OCI-LY3 (cell line): ENCODE results near the gene TPI1.
"Not testable (repeated sequence)": the region's sequence is repeated elsewhere in the genome, so short reads cannot be mapped to it uniquely, and the experiment has no call there.

ENCODE experiments used
- H2AFZ ChIP-seq: fragments of 200-600, 300-600 bp; shearing (Covaris generic); 2 replicates; pipeline ENCODE4 v1.6.0; 2014; ENCODE audit warnings: antibody characterized with exemption, low read depth, low read length
- H3K27ac ChIP-seq: fragments of 200-600, 300-600 bp; sonication (generic); 2 replicates; pipeline ENCODE4 v1.5.1; 2014; ENCODE audit warnings: mild to moderate bottlenecking, low read length, moderate library complexity, mixed read lengths
- H3K27me3 ChIP-seq: fragments of 200-600, 300-600 bp; sonication (generic); 2 replicates; pipeline ENCODE4 v1.6.1; 2014; ENCODE audit warnings: low read depth, low read length, mixed read lengths
- H3K36me3 ChIP-seq: fragments of 200-600, 300-600 bp; sonication (generic); replicated peaks from 2 replicates; pipeline ENCODE3; 2014; ENCODE audit warnings: low read depth, low read length, mixed read lengths
- H3K4me1 ChIP-seq: fragments of 300-600, 200-600 bp; sonication (generic); 2 replicates; pipeline ENCODE4 v1.6.1; 2014; ENCODE audit warnings: low read length, mixed read lengths
- H3K4me2 ChIP-seq: fragments of 200-600, 300-600 bp; sonication (generic); 2 replicates; pipeline ENCODE4 v1.6.1; 2014; ENCODE audit warnings: low read length, mixed read lengths
- H3K4me3 ChIP-seq: fragments of 300-600, 200-600 bp; sonication (generic); 2 replicates; pipeline ENCODE4 v1.5.1; 2014; ENCODE audit warnings: antibody characterized with exemption, mild to moderate bottlenecking, low read length, moderate library complexity
- H3K79me2 ChIP-seq: fragments of 300-600, 200-600 bp; shearing (Covaris generic); 2 replicates; pipeline ENCODE4 v1.6.1; 2014; ENCODE audit warnings: mild to moderate bottlenecking, low read length, mixed read lengths
- H3K9ac ChIP-seq: fragments of 300-600, 200-600 bp; shearing (Covaris generic); 2 replicates; pipeline ENCODE4 v1.6.0; 2014; ENCODE audit warnings: mild to moderate bottlenecking, low read length, moderate library complexity
- H3K9me3 ChIP-seq: fragments of 200-600, 300-600 bp; shearing (Covaris generic); 2 replicates; pipeline ENCODE4 v1.6.1; 2014; ENCODE audit warnings: low read length, mixed read lengths; ENCODE audit not compliant: insufficient read depth
- H4K20me1 ChIP-seq: fragments of 200-600, 300-600 bp; sonication (generic); 2 replicates; pipeline ENCODE4 v1.6.1; 2016; ENCODE audit warnings: low read length, mixed read lengths; ENCODE audit not compliant: insufficient read depth
- EZH2phosphoT487 ChIP-seq: fragments of 200-600 bp; shearing (Covaris generic); IDR thresholded peaks from 2 replicates; pipeline ENCODE4 v1.6.1; 2018; ENCODE audit warnings: antibody characterized with exemption, mixed run types, low read depth
- TF ChIP-seq, protein P1 (sequence below): fragments of 200-600, 300-600 bp; sonication (generic); IDR thresholded peaks from 2 replicates; pipeline ENCODE4 v1.5.1; 2014; ENCODE audit warnings: antibody characterized with exemption, low read length, low read depth

The TPI1 gene

GRCh38 chr12:6904280-6905276 lies 37.2 kb downstream of the TPI1 start, which contains the start of gene LRRC23:
Gene LRRC23, plus strand, starts transcription at chr12:6904822. Its CDS starts 812 bp downstream, at chr12:6905634.
- peak within 1 kb of the TSS; percentile 89 for H3K4me2 ChIP-seq
- no peak within 1 kb of the TSS for H3K27ac ChIP-seq
- peak within 1 kb of the TSS; percentile 88 for H3K4me3 ChIP-seq
- H3K9me3 ChIP-seq, result no peaks in the 10 kb centered on the region
- TF ChIP-seq, protein P1, sequence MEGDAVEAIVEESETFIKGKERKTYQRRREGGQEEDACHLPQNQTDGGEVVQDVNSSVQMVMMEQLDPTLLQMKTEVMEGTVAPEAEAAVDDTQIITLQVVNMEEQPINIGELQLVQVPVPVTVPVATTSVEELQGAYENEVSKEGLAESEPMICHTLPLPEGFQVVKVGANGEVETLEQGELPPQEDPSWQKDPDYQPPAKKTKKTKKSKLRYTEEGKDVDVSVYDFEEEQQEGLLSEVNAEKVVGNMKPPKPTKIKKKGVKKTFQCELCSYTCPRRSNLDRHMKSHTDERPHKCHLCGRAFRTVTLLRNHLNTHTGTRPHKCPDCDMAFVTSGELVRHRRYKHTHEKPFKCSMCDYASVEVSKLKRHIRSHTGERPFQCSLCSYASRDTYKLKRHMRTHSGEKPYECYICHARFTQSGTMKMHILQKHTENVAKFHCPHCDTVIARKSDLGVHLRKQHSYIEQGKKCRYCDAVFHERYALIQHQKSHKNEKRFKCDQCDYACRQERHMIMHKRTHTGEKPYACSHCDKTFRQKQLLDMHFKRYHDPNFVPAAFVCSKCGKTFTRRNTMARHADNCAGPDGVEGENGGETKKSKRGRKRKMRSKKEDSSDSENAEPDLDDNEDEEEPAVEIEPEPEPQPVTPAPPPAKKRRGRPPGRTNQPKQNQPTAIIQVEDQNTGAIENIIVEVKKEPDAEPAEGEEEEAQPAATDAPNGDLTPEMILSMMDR, result no peak
- TF ChIP-seq EZH2phosphoT487, result no peak
- H3K4me1 ChIP-seq, result peaks cover 13% of the 10 kb centered on the region
- no peaks in the 10 kb centered on the region for H3K27me3 ChIP-seq
- peak within 1 kb of the TSS; percentile 94 for H2AFZ ChIP-seq
- H3K79me2 ChIP-seq, result no peaks in the 10 kb centered on the region
- H3K9ac ChIP-seq, result peak within 1 kb of the TSS; percentile 72
- no peaks in the 10 kb centered on the region for H4K20me1 ChIP-seq
- no peaks in the 10 kb centered on the region for H3K36me3 ChIP-seq

GRCh38 chr12:6905414-6906040 lies 38.2 kb downstream of the TPI1 start:
- Histone ChIP-seq H3K9me3 (no peaks in the 10 kb centered on the region), H3K4me1 (peaks cover 13% of the 10 kb centered on the region), H3K36me3 (no peaks in the 10 kb centered on the region), H2AFZ (no peak overlapping the region), H3K27me3 (no peaks in the 10 kb centered on the region), H4K20me1 (no peaks in the 10 kb centered on the region), H3K27ac (no peak overlapping the region), H3K79me2 (no peaks in the 10 kb centered on the region), H3K4me2 (peak overlapping the region; percentile 89), H3K4me3 (peak overlapping the region; percentile 88), H3K9ac (peak overlapping the region; percentile 72)
- TF ChIP-seq, protein P1, result no peak
- TF ChIP-seq EZH2phosphoT487, result no peak

GRCh38 chr12:6908141-6908540 lies 40.8 kb downstream of the TPI1 start:
- not testable (repeated sequence) for H3K27me3 ChIP-seq, H3K36me3 ChIP-seq, H3K79me2 ChIP-seq, H3K4me2 ChIP-seq, H3K4me3 ChIP-seq, H4K20me1 ChIP-seq, H3K27ac ChIP-seq, H2AFZ ChIP-seq, H3K9me3 ChIP-seq, H3K9ac ChIP-seq
- peaks cover 13% of the 10 kb centered on the region for H3K4me1 ChIP-seq

DNA sequence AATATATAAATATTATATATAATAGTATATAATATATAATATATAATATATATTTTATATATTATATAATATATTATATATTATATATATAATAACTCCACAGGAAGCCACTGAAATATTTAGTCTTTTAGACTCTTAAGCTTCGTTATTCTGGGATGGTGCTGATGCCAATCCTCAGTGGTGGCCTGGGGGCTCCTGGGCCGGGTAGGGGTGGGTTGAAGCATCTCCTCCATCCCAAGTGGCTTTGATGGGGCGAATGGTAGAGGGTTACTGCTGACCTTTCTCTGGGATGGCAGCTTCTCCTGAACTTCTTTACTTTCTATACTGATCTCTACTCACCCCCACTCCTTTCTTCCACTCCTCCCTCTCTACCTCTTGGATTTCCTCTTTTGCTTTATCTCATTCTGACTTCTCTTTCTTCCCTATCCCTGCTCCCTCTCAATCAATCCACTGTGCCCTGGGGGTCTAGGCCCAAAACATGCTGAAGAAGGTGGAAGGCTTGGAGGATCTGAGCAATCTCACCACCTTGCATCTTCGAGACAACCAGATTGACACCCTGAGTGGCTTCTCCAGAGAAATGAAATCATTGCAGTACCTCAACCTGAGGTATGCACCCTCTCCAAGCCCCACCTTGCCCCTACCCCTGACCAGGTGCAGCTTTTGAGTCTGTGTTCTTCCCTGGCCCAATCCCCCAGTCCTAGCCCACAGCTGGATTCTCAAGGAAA lies 42.3 kb downstream of the TPI1 start:
- no peak overlapping the region for H2AFZ ChIP-seq
- H3K27ac ChIP-seq, result no peak overlapping the region
- H3K36me3 ChIP-seq, result no peaks in the 10 kb centered on the region
- H3K4me2 ChIP-seq, result no peak overlapping the region
- no peak for TF ChIP-seq EZH2phosphoT487
- TF ChIP-seq, protein P1, result no peak
- H3K27me3 ChIP-seq, result no peaks in the 10 kb centered on the region
- peaks cover 2% of the 10 kb centered on the region; the same call in 1 of the 2 replicates for H3K79me2 ChIP-seq
- no peaks in the 10 kb centered on the region for H4K20me1 ChIP-seq
- H3K4me3 ChIP-seq, result no peak overlapping the region
- H3K4me1 ChIP-seq, result peaks cover 13% of the 10 kb centered on the region
- H3K9me3 ChIP-seq, result no peaks in the 10 kb centered on the region
- no peak overlapping the region for H3K9ac ChIP-seq
